Measurements from ENCODE around the gene PHLDB1.

Gene PHLDB1

GRCh38 chr11:118618115-118618990 lies 10.9 kb downstream of the PHLDB1 start:
- Histone ChIP-seq H3K9me2 (replicated peaks; ENCODE audit: control insufficient read depth, low read length) (no peaks in the 10 kb centered on the region), H4K20me1 (ENCODE audit: control insufficient read depth, insufficient read depth, low read depth, low read length) (no peaks in the 10 kb centered on the region), H3K4me3 (ENCODE audit: low read length) (no peak overlapping the region), H3K9me3 (ENCODE audit: control insufficient read depth, insufficient read depth, low read length) (no peaks in the 10 kb centered on the region), H3F3A (ENCODE audit: control insufficient read depth, insufficient read depth) (no peaks in the 10 kb centered on the region), H3K4me1 (ENCODE audit: control insufficient read depth, low read length) (peaks cover 11% of the 10 kb centered on the region), H3K79me2 (ENCODE audit: control insufficient read depth, low read length) (no peaks in the 10 kb centered on the region), H3K27ac (ENCODE audit: low read depth, low read length) (no peak overlapping the region), H3K36me3 (ENCODE audit: control insufficient read depth, low read length) (no peaks in the 10 kb centered on the region), H3K4me2 (ENCODE audit: low read length) (no peak overlapping the region), H3K27me3 (ENCODE audit: control insufficient read depth, low read length) (peaks cover 43% of the 10 kb centered on the region)
- TF ChIP-seq EZH2phosphoT487 (IDR thresholded peaks at IDR 0.05; ENCODE audit: borderline replicate concordance, low read length) (no peak), CTCF (IDR thresholded peaks at IDR 0.05; ENCODE audit: low read depth, low read length, poor library complexity, severe bottlenecking) (no peak)

- Histone ChIP-seq H4K20me1 (ENCODE audit: control insufficient read depth, insufficient read depth, low read depth, low read length) (no peaks in the 10 kb centered on the region), H3K9me3 (ENCODE audit: control insufficient read depth, insufficient read depth, low read length) (no peaks in the 10 kb centered on the region), H3K27ac (ENCODE audit: low read depth, low read length) (no peak overlapping the region), H3K4me1 (ENCODE audit: control insufficient read depth, low read length) (peaks cover 11% of the 10 kb centered on the region), H3K79me2 (ENCODE audit: control insufficient read depth, low read length) (no peaks in the 10 kb centered on the region), H3K9me2 (replicated peaks; ENCODE audit: control insufficient read depth, low read length) (no peaks in the 10 kb centered on the region), H3K36me3 (ENCODE audit: control insufficient read depth, low read length) (no peaks in the 10 kb centered on the region), H3K4me2 (ENCODE audit: low read length) (no peak overlapping the region), H3K4me3 (ENCODE audit: low read length) (no peak overlapping the region), H3K27me3 (ENCODE audit: control insufficient read depth, low read length) (peaks cover 39% of the 10 kb centered on the region), H3F3A (ENCODE audit: control insufficient read depth, insufficient read depth) (no peaks in the 10 kb centered on the region)
- TF ChIP-seq EZH2phosphoT487 (IDR thresholded peaks at IDR 0.05; ENCODE audit: borderline replicate concordance, low read length) = no peak
- no peak for TF ChIP-seq CTCF (IDR thresholded peaks at IDR 0.05; ENCODE audit: low read depth, low read length, poor library complexity, severe bottlenecking)
Observed at GRCh38 chr11:118618991-118619375, 11.6 kb downstream of the PHLDB1 start.

- H3K9me2 ChIP-seq (replicated peaks; ENCODE audit: control insufficient read depth, low read length) = no peaks in the 10 kb centered on the region
- no peak overlapping the region for H3K27ac ChIP-seq (ENCODE audit: low read depth, low read length)
- H3K4me3 ChIP-seq (ENCODE audit: low read length) = no peak overlapping the region
- no peaks in the 10 kb centered on the region for H3K9me3 ChIP-seq (ENCODE audit: control insufficient read depth, insufficient read depth, low read length)
- peaks cover 11% of the 10 kb centered on the region for H3K4me1 ChIP-seq (ENCODE audit: control insufficient read depth, low read length)
- no peaks in the 10 kb centered on the region for H3F3A ChIP-seq (ENCODE audit: control insufficient read depth, insufficient read depth)
- H3K79me2 ChIP-seq (ENCODE audit: control insufficient read depth, low read length) = no peaks in the 10 kb centered on the region
- no peak overlapping the region for H3K4me2 ChIP-seq (ENCODE audit: low read length)
- TF ChIP-seq EZH2phosphoT487 (IDR thresholded peaks at IDR 0.05; ENCODE audit: borderline replicate concordance, low read length) = no peak
- no peaks in the 10 kb centered on the region for H3K36me3 ChIP-seq (ENCODE audit: control insufficient read depth, low read length)
- H4K20me1 ChIP-seq (ENCODE audit: control insufficient read depth, insufficient read depth, low read depth, low read length) = no peaks in the 10 kb centered on the region
- peaks cover 39% of the 10 kb centered on the region for H3K27me3 ChIP-seq (ENCODE audit: control insufficient read depth, low read length)
Observed at GRCh38 chr11:118619444-118620197, 12.2 kb downstream of the PHLDB1 start.
